HT1080 (cell line): ENCODE measurements around the gene CACNG5. TPM values are rescaled to one million over a fixed set of nuclear protein-coding genes. Genes with fewer than 3 reads are reported as not detected.
"Not testable (repeated sequence)": the region's sequence is repeated elsewhere in the genome, so short reads cannot be mapped to it uniquely, and the experiment has no call there.

Source experiments
- DNase-seq: peaks from one replicate; pipeline ENCODE4 v3.0.0-alpha.2; 2015; ENCODE audit warnings: low read depth
- total RNA-seq: library from RNA; depleted of rRNA; stranded (reverse); fragments of >200 nt; shearing (Covaris generic); gene quantifications from 2 replicates; pipeline ENCODE4 v1.2.3, GENCODE V29; 2014

The CACNG5 gene
- total RNA-seq, 1 experiment from 2014 or later, result not detected

- DNase-seq, result no peak
These were observed 14.2 kb downstream of the CACNG5 start for GRCh38 chr17:66849032-66849655.

- DNase-seq, result no peak
These were observed 15.1 kb downstream of the CACNG5 start for GRCh38 chr17:66849851-66850580.

- DNase-seq, result no peak
These were observed 15.8 kb downstream of the CACNG5 start for GRCh38 chr17:66850692-66851091.

- DNase-seq, result no peak
These were observed 20.3 kb downstream of the CACNG5 start for GRCh38 chr17:66855204-66855603.

- DNase-seq, result no peak
These were observed 23.5 kb downstream of the CACNG5 start for GRCh38 chr17:66858226-66859083.

GRCh38 chr17:66859353-66859752, 24.4 kb downstream of the CACNG5 start:
- DNase-seq, result no peak

- DNase-seq, result no peak
These were observed 25.3 kb downstream of the CACNG5 start for GRCh38 chr17:66860204-66860603.

GRCh38 chr17:66863820-66864219, 28.9 kb downstream of the CACNG5 start:
- no peak for DNase-seq

GRCh38 chr17:66865151-66865550, 30.2 kb downstream of the CACNG5 start:
- DNase-seq, result no peak

GRCh38 chr17:66873962-66874361, 39.0 kb downstream of the CACNG5 start:
- no peak for DNase-seq

GRCh38 chr17:66884931-66885330, 50.0 kb downstream of the CACNG5 start:
- DNase-seq, result no peak

- DNase-seq, result no peak
These were observed 50.5 kb downstream of the CACNG5 start for GRCh38 chr17:66885417-66885816.

- no peak for DNase-seq
These were observed 54.7 kb downstream of the CACNG5 start for GRCh38 chr17:66889480-66890230.

- DNase-seq, result no peak
These were observed 57.3 kb downstream of the CACNG5 start for GRCh38 chr17:66892246-66892645.

- DNase-seq, result no peak
These were observed 58.5 kb downstream of the CACNG5 start for GRCh38 chr17:66893382-66893781.

GRCh38 chr17:66893863-66894262, 58.9 kb downstream of the CACNG5 start:
- no peak for DNase-seq

GRCh38 chr17:66897141-66897540, 62.2 kb downstream of the CACNG5 start:
- DNase-seq, result no peak

GRCh38 chr17:66898536-66898935, 63.6 kb downstream of the CACNG5 start:
- no peak for DNase-seq

- no peak for DNase-seq
These were observed 65.5 kb downstream of the CACNG5 start for GRCh38 chr17:66900126-66901010.

GRCh38 chr17:66903296-66903695, 68.4 kb downstream of the CACNG5 start:
- DNase-seq, result not testable (repeated sequence)
